Fibroblast of skin of scalp (primary cell): ENCODE data around the gene NEU4. TPM values are rescaled to one million over a fixed set of nuclear protein-coding genes. Genes with fewer than 3 reads are reported as not detected.
"Not testable (repeated sequence)": the region's sequence is repeated elsewhere in the genome, so short reads cannot be mapped to it uniquely, and the experiment has no call there.

ENCODE experiments used
- DNase-seq: peaks from one replicate; pipeline ENCODE4 v3.0.0-alpha.2; 2013
- polyA plus RNA-seq, 2 experiments: library from polyadenylated mRNA; unstranded; fragments of 120-200 nt; gene quantifications; one replicate each; pipeline ENCODE4 v1.2.1, GENCODE V29; 2013; ENCODE audit not compliant: insufficient read length in 2 of 2

NEU4 gene
- not detected for polyA plus RNA-seq (2013, experiment 1 of 2; ENCODE audit: insufficient read length)
- 0.23 TPM for polyA plus RNA-seq (2013, experiment 2 of 2; ENCODE audit: insufficient read length)

- no peak for DNase-seq
These were observed at the start of gene NEU4 for GRCh38 chr2:241808721-241809382. TSS of gene NEU4 (plus strand) at chr2:241809193. CDS start at chr2:241814485, 5,292 bp downstream.

GRCh38 chr2:241759893-241760292, 49.1 kb upstream of the NEU4 start:
- not testable (repeated sequence) for DNase-seq

GRCh38 chr2:241760301-241760771, 48.7 kb upstream of the NEU4 start:
- DNase-seq, result no peak

GRCh38 chr2:241762321-241762932, 46.6 kb upstream of the NEU4 start:
- no peak for DNase-seq

GRCh38 chr2:241762933-241763369, 46.0 kb upstream of the NEU4 start:
- no peak for DNase-seq

GRCh38 chr2:241763551-241764274, 45.3 kb upstream of the NEU4 start:
- no peak for DNase-seq

GRCh38 chr2:241764275-241765241, 44.4 kb upstream of the NEU4 start:
- DNase-seq, result no peak

- DNase-seq, result no peak
These were observed 41.3 kb upstream of the NEU4 start for GRCh38 chr2:241767464-241768250.

- no peak for DNase-seq
These were observed 40.7 kb upstream of the NEU4 start for GRCh38 chr2:241768251-241768711.

- no peak for DNase-seq
These were observed 40.1 kb upstream of the NEU4 start for GRCh38 chr2:241768850-241769249.

- no peak for DNase-seq
These were observed 39.2 kb upstream of the NEU4 start for GRCh38 chr2:241769819-241770184.

GRCh38 chr2:241770185-241770935, 38.6 kb upstream of the NEU4 start:
- no peak for DNase-seq

- no peak for DNase-seq
These were observed 38.1 kb upstream of the NEU4 start for GRCh38 chr2:241770936-241771285.

GRCh38 chr2:241771286-241772062, 37.5 kb upstream of the NEU4 start:
- DNase-seq, result peak; percentile 40

GRCh38 chr2:241772063-241772499, 36.9 kb upstream of the NEU4 start:
- DNase-seq, result no peak

GRCh38 chr2:241773511-241774418, 35.2 kb upstream of the NEU4 start:
- DNase-seq, result no peak

GRCh38 chr2:241774419-241775222, 34.4 kb upstream of the NEU4 start:
- DNase-seq, result peak; percentile 83
